ENCODE results near the gene EXOSC2. TPM values are rescaled to one million over a fixed set of nuclear protein-coding genes. Genes with fewer than 3 reads are reported as not detected.

EXOSC2 gene
- 10 to 100 TPM; 11.8 to 32.8 (median 28.2) TPM for total RNA-seq

GRCh38 chr9:130693426-130694191 is at the start of gene EXOSC2:
Gene EXOSC2 (plus strand): TSS chr9:130693780. CDS start chr9:130693792, 12 bp downstream.
- H3K4me1 ChIP-seq: peaks cover 5 to 59% (median 17%) of the 10 kb centered on the region in 3 donors
- no peaks in the 10 kb centered on the region for H3K9me3 ChIP-seq
- H3K36me3 ChIP-seq: peaks cover 6 to 35% (median 11%) of the 10 kb centered on the region in 3 donors
- peak within 1 kb of the TSS; percentile 65 to 81 (median 72) for H3K27ac ChIP-seq
- intact Hi-C loops (cut with DNase I): no loop called here
- H3K27me3 ChIP-seq: no peaks in the 10 kb centered on the region
- DNase-seq: peak; percentile 97
- TF ChIP-seq CTCF (IDR thresholded peaks at IDR 0.05) (peak in 1 of 6 experiments; percentile 32), POLR2A (IDR thresholded peaks at IDR 0.05) (peak in 2 of 4 donors; percentile 63 to 81)
- WGBS, 2 donors: 0 to 1% methylated on average over 16 to 26 of the region's 40 CpGs
- H3K4me3 ChIP-seq: peak within 1 kb of the TSS; percentile 59 to 78 (median 70)

GRCh38 chr9:130651221-130651620 is 42.4 kb upstream of the EXOSC2 start:
- 43 to 63% methylated on average over 5 to 15 of the region's 15 CpGs for WGBS, 2 donors

GRCh38 chr9:130651752-130652151 is 41.8 kb upstream of the EXOSC2 start:
- intact Hi-C loops (cut with DNase I): no loop called here
- no peak for TF ChIP-seq POLR2A (IDR thresholded peaks at IDR 0.05)
- no peak for TF ChIP-seq CTCF (IDR thresholded peaks at IDR 0.05)
- 90 to 92% methylated on average over 16 to 17 of the region's 18 CpGs for WGBS, 2 donors
- Histone ChIP-seq H3K4me1 (no peaks in the 10 kb centered on the region), H3K9me3 (no peaks in the 10 kb centered on the region), H3K27ac (no peak overlapping the region), H3K36me3 (no peaks in the 10 kb centered on the region), H3K4me3 (no peak overlapping the region), H3K27me3 (peaks cover 0 to 84% (median 0%) of the 10 kb centered on the region in 4 donors)
- DNase-seq: no peak

More at GRCh38 chr9:130651221-130651620, 42.4 kb upstream of the EXOSC2 start:
- H3K4me1 ChIP-seq: no peaks in the 10 kb centered on the region
- H3K27ac ChIP-seq: no peak overlapping the region
- H3K9me3 ChIP-seq: no peaks in the 10 kb centered on the region
- TF ChIP-seq POLR2A (IDR thresholded peaks at IDR 0.05) (no peak), CTCF (IDR thresholded peaks at IDR 0.05) (no peak)
- intact Hi-C loops (cut with DNase I): no loop called here
- H3K36me3 ChIP-seq: no peaks in the 10 kb centered on the region
- H3K4me3 ChIP-seq: no peak overlapping the region
- DNase-seq: no peak
- peaks cover 0 to 83% (median 0%) of the 10 kb centered on the region in 4 donors for H3K27me3 ChIP-seq

GRCh38 chr9:130654879-130655278 is 38.7 kb upstream of the EXOSC2 start:
- Histone ChIP-seq H3K4me3 (no peak overlapping the region), H3K36me3 (no peaks in the 10 kb centered on the region), H3K9me3 (no peaks in the 10 kb centered on the region), H3K27me3 (peaks cover 14 to 89% (median 19%) of the 10 kb centered on the region in 4 donors), H3K4me1 (peaks cover 0 to 9% (median 8%) of the 10 kb centered on the region in 3 donors), H3K27ac (no peak overlapping the region)
- TF ChIP-seq POLR2A (IDR thresholded peaks at IDR 0.05) (no peak), CTCF (IDR thresholded peaks at IDR 0.05) (no peak)
- WGBS, 2 donors: 71 to 73% methylated on average over 4 to 6 of the region's 6 CpGs
- DNase-seq: no peak
- intact Hi-C loops (cut with DNase I): no loop called here
